Stimulated activated naive CD8-positive, alpha-beta T cell treated with anti-CD3 and anti-CD28 coated beads, Interleukin-15, Interleukin-2, amounts not matched to agents 100 ng/mL and 50 ng/mL, for 24 hours (primary cell): ENCODE data around the gene GPD2.

Experiments used
- H3K27ac Mint-ChIP-seq: one replicate; pipeline ENCODE4 v1.8.0; 2021; ENCODE audit warnings: mild to moderate bottlenecking, mixed read lengths
- H3K27me3 Mint-ChIP-seq: one replicate; pipeline ENCODE4 v1.8.0; 2021; ENCODE audit warnings: mixed read lengths
- H3K36me3 Mint-ChIP-seq: one replicate; pipeline ENCODE4 v1.8.0; 2021; ENCODE audit warnings: low read depth, mixed read lengths
- H3K4me1 Mint-ChIP-seq: one replicate; pipeline ENCODE4 v1.8.0; 2021; ENCODE audit warnings: low read depth, mixed read lengths
- H3K4me3 Mint-ChIP-seq: one replicate; pipeline ENCODE4 v1.8.0; 2021; ENCODE audit warnings: mild to moderate bottlenecking, mixed read lengths
- H3K9me3 Mint-ChIP-seq: one replicate; pipeline ENCODE4 v1.8.0; 2021; ENCODE audit warnings: mixed read lengths

The GPD2 gene

DNA sequence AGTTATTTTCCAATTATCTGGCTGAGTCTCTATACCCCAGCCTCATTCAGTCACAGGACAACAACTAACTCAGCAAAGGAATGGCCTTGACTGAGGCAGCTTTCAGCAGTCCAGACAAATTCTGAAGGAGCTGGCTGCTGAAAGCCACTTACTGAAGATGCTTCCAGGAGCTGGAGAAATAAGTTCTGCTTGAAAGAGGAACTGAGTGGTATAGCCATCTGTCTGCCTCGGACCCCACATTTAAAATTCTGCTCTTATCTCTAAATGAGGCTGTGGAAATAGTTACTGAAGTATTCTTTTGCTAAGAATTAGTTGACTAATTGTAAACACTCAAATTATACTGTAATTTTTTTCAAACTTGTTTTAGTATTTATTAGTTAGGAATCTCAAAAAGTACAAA is 9.1 kb upstream of the GPD2 start:
- Mint-ChIP-seq H3K36me3 (no peaks in the 10 kb centered on the region), H3K9me3 (no peaks in the 10 kb centered on the region), H3K27me3 (peaks cover 13% of the 10 kb centered on the region), H3K4me3 (no peak overlapping the region), H3K27ac (no peak overlapping the region), H3K4me1 (peaks cover 31% of the 10 kb centered on the region)

DNA sequence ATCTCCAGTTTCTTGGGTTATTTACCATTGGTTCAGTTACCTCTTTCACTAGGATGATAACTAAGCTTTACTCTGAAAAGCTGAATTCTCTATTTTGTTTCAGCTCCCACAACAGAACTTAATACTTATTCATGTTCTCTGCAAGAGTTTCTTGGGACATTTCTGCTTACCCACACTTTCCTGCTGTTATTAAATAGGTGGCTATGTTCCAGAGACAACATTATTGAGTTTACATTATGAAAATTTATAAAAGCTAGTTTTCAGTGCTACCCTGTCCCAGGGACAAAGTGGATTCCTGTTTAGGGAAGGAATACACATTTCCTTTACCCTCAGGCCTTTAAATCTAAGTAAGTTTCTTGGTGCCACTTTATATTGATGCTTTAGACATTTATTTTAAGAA is 7.0 kb upstream of the GPD2 start:
- H3K9me3 Mint-ChIP-seq = no peaks in the 10 kb centered on the region
- no peak overlapping the region for H3K4me3 Mint-ChIP-seq
- peaks cover 21% of the 10 kb centered on the region for H3K4me1 Mint-ChIP-seq
- H3K27ac Mint-ChIP-seq = no peak overlapping the region
- peaks cover 9% of the 10 kb centered on the region for H3K27me3 Mint-ChIP-seq
- H3K36me3 Mint-ChIP-seq = no peaks in the 10 kb centered on the region

DNA sequence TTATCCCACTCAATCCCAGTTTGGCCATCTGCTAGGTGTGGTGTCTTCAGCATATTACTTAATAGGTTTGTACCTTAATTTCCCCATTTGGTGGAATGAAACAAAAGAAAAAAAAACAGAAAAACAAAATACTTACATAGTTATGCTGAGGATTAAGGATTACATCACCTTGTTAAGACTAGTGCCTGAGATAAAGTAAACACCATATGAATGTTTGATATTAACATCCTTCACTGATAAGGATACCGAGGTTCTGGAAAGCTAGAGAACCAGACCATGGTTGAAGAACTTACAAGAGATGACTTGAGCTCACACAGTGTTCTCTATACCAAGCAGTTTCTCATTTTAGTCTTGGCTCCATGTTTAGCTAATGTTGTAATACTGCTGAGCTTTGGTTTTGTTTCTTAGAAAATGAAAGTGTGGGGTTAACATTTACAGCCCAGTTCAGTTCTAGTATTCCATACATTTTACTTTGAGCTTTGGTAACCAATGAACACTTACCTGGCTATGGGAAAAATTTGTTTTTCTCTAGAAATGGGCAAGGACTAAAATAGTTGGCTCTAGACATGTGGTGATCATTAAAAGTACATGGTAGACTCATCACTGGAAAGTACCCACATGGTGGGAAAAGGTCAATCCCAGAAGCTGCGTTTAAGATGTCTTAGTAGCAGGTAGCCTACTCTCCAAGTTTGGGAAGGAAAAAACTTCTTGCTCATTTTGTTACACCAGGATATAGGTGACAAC is 5.8 kb upstream of the GPD2 start:
- Mint-ChIP-seq H3K27me3 (peaks cover 3% of the 10 kb centered on the region), H3K4me3 (peak overlapping the region; percentile 14), H3K9me3 (no peaks in the 10 kb centered on the region), H3K4me1 (peaks cover 24% of the 10 kb centered on the region), H3K27ac (peak overlapping the region; percentile 79), H3K36me3 (no peaks in the 10 kb centered on the region)

DNA sequence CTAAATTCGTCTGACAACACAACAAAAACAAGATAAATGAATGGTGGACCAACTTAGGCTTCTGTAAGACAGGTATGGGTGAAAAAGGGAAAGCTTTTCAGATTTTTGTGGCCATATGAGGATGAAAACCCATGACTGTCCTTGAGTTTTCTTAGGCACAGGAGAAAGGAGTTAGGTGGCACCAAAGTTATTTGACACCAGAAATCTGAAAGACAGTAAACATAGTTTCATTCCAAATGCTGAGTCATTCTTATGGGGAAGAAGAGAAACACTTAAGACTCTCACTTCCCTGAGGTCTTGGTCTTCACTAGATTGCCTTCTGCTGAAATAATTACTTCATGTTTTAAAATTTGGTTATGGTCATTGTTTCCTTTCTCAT is 5.2 kb upstream of the GPD2 start:
- peak overlapping the region; percentile 14 for H3K4me3 Mint-ChIP-seq
- peaks cover 24% of the 10 kb centered on the region for H3K4me1 Mint-ChIP-seq
- peak overlapping the region; percentile 79 for H3K27ac Mint-ChIP-seq

DNA sequence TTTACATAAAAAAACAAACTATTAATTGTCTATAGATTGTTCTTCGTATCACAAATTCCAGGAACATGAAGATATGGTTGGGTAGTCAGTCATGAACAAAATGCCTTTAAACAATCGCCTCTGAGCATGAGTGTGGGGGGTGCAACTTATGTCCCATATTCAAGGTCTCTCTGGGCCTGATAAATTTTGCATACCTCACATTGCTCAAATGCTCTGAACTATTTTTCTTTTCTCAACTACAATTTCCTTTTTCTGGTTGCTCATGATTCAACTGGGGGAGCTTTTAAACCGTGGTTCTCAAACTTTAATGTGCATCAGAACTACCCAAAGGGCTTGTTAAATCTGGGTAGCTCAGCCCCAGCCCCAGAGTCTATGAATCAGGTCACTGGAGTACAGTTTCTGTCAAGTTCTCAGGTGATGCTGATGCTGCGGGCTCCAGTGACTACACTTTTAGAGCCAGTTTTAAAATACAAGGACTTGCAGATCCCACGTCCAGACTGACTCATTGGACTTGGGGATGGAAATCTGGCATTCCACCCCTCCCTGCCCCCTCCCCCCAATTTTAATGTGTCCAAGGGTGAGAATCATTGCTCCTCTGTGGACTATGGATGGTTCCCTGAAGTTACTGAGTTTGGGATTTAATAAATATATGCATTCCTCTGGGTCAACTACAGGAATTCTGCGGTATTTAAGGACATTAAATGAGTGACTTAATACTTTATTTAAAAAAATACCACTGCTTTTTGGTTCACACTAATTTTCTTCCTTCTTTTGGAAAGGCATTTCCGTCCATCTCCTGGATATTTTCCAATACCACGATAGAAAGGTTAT is 1.5 kb upstream of the GPD2 start:
- H3K9me3 Mint-ChIP-seq = no peaks in the 10 kb centered on the region
- peak overlapping the region; percentile 52 for H3K27ac Mint-ChIP-seq
- peak overlapping the region; percentile 95 for H3K4me3 Mint-ChIP-seq
- H3K4me1 Mint-ChIP-seq = peaks cover 53% of the 10 kb centered on the region
- H3K27me3 Mint-ChIP-seq = no peaks in the 10 kb centered on the region
- H3K36me3 Mint-ChIP-seq = peaks cover 19% of the 10 kb centered on the region

More for the DNA sequence above, 5.2 kb upstream of the GPD2 start:
- H3K27me3 Mint-ChIP-seq = no peaks in the 10 kb centered on the region
- no peaks in the 10 kb centered on the region for H3K9me3 Mint-ChIP-seq
- H3K36me3 Mint-ChIP-seq = no peaks in the 10 kb centered on the region

DNA sequence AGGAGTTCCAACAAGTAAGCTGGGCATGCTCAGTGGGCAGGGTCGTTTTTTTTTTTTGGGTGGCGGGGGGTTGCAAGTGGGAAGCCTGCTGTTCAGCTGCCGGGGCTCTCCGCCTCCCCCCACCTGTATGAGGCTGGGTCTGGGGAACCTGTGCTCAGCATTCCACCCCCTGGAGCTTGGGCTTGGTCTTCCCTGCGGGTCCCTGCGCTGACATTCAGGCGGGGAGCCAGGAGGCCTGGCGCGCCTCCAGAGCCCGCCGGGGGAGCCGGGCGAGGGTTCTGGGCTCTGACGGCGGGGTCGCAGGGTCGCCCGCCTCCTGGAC is 822 bp upstream of the GPD2 start:
- Mint-ChIP-seq H3K27ac (peak overlapping the region; percentile 61), H3K36me3 (peaks cover 25% of the 10 kb centered on the region), H3K4me1 (peaks cover 47% of the 10 kb centered on the region), H3K27me3 (no peaks in the 10 kb centered on the region), H3K9me3 (no peaks in the 10 kb centered on the region), H3K4me3 (peak overlapping the region; percentile 95)

DNA sequence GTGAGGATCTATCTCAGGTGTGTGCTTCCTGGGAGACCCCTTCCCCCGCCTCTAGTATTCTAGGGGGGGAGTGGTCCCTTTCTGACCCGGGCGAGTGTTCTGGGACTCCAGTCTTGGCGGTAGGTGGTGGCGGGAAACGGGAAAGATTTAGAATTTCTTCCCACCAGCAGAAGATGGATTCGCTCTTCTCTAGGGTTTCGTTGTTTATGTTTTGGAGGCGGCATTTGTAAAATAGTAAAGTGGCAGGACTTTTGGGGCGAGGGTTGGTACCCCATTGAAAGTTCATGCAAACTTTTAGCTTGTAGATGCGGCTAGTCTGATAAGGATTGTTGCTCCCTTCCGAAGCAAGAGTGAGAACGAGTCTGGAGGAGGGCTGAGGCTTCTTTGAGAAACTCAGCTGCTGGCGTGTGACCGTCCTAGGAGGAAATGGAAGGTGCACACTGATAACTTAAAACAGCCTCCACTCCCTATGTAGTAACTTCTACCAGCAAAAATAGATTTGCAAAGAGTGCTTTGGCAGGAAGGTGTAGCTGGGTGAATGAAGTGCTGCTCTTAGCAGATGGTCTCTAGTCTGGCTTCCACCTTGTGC is 412 bp downstream of the GPD2 start:
- Mint-ChIP-seq H3K4me3 (peak overlapping the region; percentile 95), H3K9me3 (no peaks in the 10 kb centered on the region), H3K27me3 (no peaks in the 10 kb centered on the region), H3K27ac (peak overlapping the region; percentile 99), H3K4me1 (peaks cover 35% of the 10 kb centered on the region), H3K36me3 (peaks cover 38% of the 10 kb centered on the region)

DNA sequence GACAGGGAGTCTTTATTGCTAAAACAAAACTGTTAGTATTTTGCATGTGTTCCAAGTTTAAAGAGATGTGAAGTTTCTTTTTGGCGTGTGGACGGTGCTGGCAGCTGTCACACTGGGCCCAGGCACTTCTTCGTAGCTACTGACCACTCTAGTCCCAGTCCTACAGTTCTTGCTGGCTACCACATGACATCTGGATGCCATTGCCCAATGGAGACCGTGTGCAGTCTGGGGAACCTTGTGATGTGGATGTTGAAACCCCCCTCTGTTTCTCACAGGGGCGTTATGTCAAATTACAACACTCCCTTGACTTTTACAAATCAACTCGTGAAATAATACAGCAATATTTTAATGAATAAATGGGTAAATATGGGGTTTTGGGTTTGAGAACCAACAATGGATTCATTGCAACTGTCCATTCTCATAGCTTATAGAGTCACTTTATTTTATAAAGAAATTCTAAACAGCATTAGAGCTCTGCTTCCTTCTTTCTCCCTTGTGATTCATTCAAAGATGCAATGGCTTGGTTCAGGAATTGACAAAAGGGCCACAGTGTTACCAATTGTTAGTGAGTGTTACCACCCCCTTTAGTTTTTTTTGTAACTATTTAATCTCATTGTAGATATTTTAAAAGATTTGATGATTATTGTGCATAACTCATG is 1.2 kb downstream of the GPD2 start:
- Mint-ChIP-seq H3K9me3 (no peaks in the 10 kb centered on the region), H3K27me3 (no peaks in the 10 kb centered on the region), H3K4me1 (peaks cover 32% of the 10 kb centered on the region), H3K27ac (peak overlapping the region; percentile 99), H3K4me3 (peak overlapping the region; percentile 95), H3K36me3 (peaks cover 39% of the 10 kb centered on the region)

DNA sequence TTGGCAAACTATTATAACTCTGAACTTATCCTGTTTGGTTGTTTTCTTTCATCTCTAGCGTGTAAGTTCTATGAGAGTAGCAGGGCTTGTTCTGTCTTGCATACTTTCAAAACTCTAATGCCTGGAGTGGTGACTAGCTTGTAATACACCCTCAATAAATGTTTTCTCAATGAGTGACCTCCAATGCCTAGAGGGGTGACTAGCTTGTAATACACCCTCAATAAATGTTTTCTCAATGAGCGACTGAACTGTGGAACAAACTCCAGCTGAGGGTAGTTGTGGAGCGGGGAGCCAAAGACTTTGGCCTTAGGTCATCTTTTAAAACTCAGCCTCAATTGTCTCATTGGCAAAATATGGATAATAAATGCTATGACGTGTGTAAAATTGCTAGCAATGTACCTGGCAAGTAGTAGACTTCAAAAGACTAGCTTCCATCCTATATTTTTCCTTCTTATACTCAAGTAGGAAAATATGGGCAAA is 1.8 kb downstream of the GPD2 start:
- Mint-ChIP-seq H3K27ac (peak overlapping the region; percentile 99), H3K4me1 (peaks cover 32% of the 10 kb centered on the region), H3K4me3 (peak overlapping the region; percentile 95), H3K36me3 (peaks cover 42% of the 10 kb centered on the region), H3K27me3 (no peaks in the 10 kb centered on the region), H3K9me3 (no peaks in the 10 kb centered on the region)

DNA sequence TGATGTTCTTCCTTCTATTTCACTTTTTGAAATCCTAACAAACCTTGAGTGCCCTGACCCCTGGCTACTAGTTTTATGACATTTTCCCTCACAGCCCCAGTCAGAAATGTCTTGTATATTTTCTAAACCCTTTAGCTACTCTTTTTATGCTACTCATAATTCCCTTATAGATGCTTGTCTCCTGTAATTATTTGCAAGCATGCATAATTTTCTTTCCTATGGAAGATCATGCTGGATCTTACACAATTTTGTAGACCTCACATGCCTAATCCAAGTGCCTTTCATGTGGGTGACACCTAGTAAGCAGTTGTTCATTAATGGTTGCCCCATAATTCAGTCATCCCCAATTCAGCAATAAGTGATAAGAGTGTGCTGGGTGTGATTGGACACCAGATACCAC is 6.9 kb downstream of the GPD2 start:
- no peak overlapping the region for H3K4me3 Mint-ChIP-seq

DNA sequence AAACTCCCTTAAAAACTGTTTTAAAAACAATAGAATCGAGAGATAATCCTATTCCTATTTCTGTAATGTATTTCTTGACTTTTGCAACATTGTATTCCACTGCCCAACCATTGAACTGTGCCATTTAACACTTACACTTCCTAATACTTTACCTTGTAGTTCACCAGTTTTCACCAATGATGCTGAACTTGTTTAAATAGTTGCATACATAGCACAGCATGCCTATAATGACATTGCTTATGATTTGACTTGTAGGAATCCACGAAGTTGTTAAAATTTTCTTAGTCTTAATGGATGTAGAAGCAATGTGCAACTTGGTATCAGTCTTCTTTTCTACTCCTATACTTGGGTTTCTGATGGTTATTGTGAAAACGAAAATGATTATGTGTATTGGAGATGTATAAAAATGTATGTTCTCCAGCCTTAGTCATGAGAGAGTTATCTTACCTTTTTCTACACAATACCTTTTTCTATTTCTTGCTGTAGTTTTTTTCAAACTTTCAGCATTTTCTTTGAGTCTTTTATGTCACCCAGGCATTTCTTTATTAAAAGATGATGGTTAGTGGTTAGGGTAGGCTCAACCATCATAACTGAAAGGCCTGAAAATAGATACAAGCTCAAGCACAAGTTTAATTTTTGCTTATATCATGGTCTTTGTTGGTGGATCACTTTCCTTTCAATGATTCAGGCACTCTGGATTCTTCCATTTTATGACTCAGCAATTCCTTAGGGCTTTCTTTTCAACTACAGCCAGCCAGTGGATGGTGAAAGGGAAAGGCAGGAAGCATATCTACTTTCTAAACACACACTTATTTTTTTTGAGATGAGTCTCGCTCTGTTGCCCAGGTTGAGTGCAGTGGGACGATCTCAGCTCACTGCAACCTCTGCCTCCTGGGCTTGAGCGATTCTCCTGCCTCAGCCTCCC is 9.4 kb downstream of the GPD2 start:
- Mint-ChIP-seq H3K36me3 (peaks cover 44% of the 10 kb centered on the region), H3K27ac (no peak overlapping the region), H3K9me3 (no peaks in the 10 kb centered on the region), H3K27me3 (no peaks in the 10 kb centered on the region), H3K4me3 (no peak overlapping the region), H3K4me1 (peaks cover 9% of the 10 kb centered on the region)

More for the DNA sequence above, 6.9 kb downstream of the GPD2 start:
- Mint-ChIP-seq H3K9me3 (no peaks in the 10 kb centered on the region), H3K36me3 (peaks cover 47% of the 10 kb centered on the region), H3K4me1 (peaks cover 20% of the 10 kb centered on the region), H3K27ac (no peak overlapping the region), H3K27me3 (no peaks in the 10 kb centered on the region)

DNA sequence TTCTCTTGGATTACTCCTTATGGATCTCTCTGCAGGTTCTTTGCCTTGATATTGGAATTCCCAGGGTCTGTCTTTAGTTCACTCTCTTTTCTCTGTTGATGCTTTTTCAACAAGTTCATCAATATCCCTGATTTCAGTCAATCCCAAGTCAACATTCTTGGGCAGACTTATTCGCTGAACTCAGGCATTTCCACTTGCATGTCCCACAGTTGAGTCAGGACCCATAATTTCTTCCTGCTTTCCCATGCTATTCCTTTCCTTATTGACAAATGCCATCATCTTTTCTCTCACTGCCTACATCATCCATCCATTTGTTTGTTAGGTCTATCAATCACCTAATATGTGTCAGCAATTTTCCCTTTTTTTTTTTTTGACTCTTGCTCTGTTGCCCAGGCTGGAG is 11.6 kb downstream of the GPD2 start:
- Mint-ChIP-seq H3K4me3 (no peak overlapping the region), H3K4me1 (peaks cover 12% of the 10 kb centered on the region), H3K27me3 (no peaks in the 10 kb centered on the region), H3K9me3 (peaks cover 5% of the 10 kb centered on the region), H3K36me3 (peaks cover 39% of the 10 kb centered on the region), H3K27ac (no peak overlapping the region)

DNA sequence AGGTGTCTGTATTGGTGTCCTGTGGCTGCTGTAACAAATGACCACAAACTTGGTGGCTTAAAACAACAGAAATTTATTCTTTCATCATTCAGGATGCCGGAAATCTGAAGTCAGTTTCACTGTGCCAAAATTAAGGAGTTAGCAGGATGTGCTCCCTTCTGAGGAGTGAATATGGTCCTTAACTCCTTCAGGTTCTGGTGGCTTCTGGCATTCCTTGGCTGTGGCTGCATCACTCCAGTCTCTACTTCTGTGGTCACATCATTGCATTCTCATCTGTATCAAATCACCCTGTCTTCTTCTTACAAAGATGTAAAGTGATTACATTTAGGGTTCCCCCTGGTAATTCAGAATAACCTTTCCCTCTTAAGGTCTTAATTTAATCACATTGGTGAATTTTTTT is 12.6 kb downstream of the GPD2 start:
- Mint-ChIP-seq H3K36me3 (peaks cover 43% of the 10 kb centered on the region), H3K9me3 (peaks cover 11% of the 10 kb centered on the region), H3K27ac (no peak overlapping the region), H3K4me1 (peaks cover 18% of the 10 kb centered on the region), H3K4me3 (no peak overlapping the region), H3K27me3 (no peaks in the 10 kb centered on the region)

DNA sequence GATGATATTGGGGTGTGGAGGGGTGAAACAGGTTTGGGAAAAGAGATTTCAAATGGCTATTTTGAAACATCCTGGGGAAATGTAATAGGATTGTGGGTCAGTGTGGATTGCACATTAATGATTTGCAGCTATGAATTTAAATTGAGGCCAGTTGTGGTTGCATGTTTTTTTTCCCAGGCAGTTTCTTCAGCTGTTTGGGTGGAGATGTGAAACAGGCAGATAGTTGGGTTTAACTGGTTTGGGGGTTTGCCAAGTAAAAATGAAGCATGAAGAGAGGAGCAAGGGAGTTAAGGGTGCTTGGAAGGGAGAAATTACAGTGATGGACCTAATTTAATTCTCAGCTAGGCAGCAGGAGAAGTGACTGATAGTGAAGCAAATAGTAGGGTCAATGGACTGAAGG is 16.8 kb downstream of the GPD2 start:
- Mint-ChIP-seq H3K9me3 (peaks cover 11% of the 10 kb centered on the region), H3K4me1 (peaks cover 45% of the 10 kb centered on the region), H3K4me3 (no peak overlapping the region), H3K36me3 (peaks cover 39% of the 10 kb centered on the region), H3K27ac (no peak overlapping the region), H3K27me3 (no peaks in the 10 kb centered on the region)
